ENCODE data around the gene FBXL14. TPM values are rescaled to one million over a fixed set of nuclear protein-coding genes. Genes with fewer than 3 reads are reported as not detected.

FBXL14 gene
- polyA plus RNA-seq, 3 donors: 6.2 to 9.8 (median 7.2) TPM

DNA sequence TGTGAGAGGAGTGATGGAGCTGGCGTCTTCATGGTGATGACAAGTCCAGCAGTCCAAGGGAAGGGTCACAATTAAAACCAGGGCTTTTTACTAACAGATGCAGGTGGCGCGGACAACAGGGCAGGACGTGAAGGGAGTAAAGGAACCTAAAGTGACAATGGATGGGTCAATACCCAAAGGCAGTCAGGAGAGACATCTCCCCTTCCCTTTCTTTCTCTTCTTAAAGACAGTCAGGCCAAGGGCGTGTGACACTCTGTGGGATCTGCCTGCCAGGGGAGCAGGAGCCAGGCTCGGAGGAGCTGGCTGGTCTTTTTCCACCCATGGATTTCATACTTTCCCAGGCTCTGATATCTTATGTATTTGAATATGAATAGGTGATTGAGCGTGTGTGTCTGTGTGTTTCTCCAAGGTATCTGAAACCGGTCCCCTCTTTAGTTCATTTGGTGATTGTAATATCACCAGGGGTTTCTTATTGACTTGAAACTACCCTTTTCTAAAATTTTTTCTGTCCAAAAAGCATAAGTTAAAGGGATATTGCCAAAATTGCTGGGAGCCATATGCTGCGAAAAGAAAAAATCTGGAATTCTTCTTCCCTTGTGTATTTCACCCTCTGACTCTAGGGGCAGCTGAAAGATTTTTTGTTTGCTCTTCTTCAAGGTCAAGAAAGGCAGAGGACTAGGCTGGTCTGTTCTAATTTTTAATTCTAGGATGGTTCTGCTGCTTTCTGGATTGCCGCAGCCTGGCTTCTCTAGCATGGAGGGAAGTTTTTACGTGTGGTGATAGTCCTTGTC, 61.8 kb downstream of the FBXL14 start:
- H3K36me3 ChIP-seq (replicated peaks in 1 of 2; ENCODE audit: control insufficient read depth in 1 of 2, insufficient read depth in 2 of 2, low read length in 2 of 2): no peaks in the 10 kb centered on the region
- intact Hi-C loops (cut with micrococcal nuclease): no loop called here
- H3K4me1 ChIP-seq (ENCODE audit: control insufficient read depth in 1 of 2, insufficient read depth in 2 of 2, low read length in 2 of 2): peaks cover 10 to 26% of the 10 kb centered on the region in 2 donors
- peak overlapping the region in 1 of 3 experiments; percentile 44 for H3K4me3 ChIP-seq (replicated peaks in 1 of 3; ENCODE audit: low read depth in 2 of 3, low read length in 3 of 3)
- H3K9ac ChIP-seq (ENCODE audit: insufficient read depth, low read length, poor library complexity, severe bottlenecking): no peak overlapping the region
- H3K27ac Mint-ChIP-seq: no peak overlapping the region
- peaks cover 31% of the 10 kb centered on the region for H3K4me1 Mint-ChIP-seq
- H3K36me3 Mint-ChIP-seq: peaks cover 7 to 10% of the 10 kb centered on the region in 2 donors
- DNase-seq: no peak
- H3K9me3 ChIP-seq (replicated peaks in 1 of 2; ENCODE audit: control insufficient read depth in 1 of 2, insufficient read depth in 1 of 2, low read length in 2 of 2): peaks cover 0 to 34% of the 10 kb centered on the region in 2 donors
- peak overlapping the region; percentile 59 for H2AFZ ChIP-seq (ENCODE audit: insufficient read depth, low read depth, low read length, poor library complexity, severe bottlenecking)
- H3K27me3 Mint-ChIP-seq (ENCODE audit: low read depth in 3 of 3): peaks cover 78 to 90% (median 86%) of the 10 kb centered on the region in 3 donors
- 75% methylated on average over 5 of the region's 11 CpGs for WGBS (ENCODE audit: insufficient coverage)
- H3K79me2 ChIP-seq (ENCODE audit: insufficient read depth, low read length): no peaks in the 10 kb centered on the region
- no peak overlapping the region for H3K27ac ChIP-seq (ENCODE audit: low read depth in 1 of 2, low read length in 2 of 2)
- TF ChIP-seq, protein P1, sequence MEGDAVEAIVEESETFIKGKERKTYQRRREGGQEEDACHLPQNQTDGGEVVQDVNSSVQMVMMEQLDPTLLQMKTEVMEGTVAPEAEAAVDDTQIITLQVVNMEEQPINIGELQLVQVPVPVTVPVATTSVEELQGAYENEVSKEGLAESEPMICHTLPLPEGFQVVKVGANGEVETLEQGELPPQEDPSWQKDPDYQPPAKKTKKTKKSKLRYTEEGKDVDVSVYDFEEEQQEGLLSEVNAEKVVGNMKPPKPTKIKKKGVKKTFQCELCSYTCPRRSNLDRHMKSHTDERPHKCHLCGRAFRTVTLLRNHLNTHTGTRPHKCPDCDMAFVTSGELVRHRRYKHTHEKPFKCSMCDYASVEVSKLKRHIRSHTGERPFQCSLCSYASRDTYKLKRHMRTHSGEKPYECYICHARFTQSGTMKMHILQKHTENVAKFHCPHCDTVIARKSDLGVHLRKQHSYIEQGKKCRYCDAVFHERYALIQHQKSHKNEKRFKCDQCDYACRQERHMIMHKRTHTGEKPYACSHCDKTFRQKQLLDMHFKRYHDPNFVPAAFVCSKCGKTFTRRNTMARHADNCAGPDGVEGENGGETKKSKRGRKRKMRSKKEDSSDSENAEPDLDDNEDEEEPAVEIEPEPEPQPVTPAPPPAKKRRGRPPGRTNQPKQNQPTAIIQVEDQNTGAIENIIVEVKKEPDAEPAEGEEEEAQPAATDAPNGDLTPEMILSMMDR (IDR thresholded peaks at IDR 0.05): no peak
- H3K4me3 Mint-ChIP-seq: peak overlapping the region; percentile 63 to 86
- peak overlapping the region; percentile 39 for H3K4me2 ChIP-seq (replicated peaks; ENCODE audit: extremely low read depth, low read length, poor library complexity, severe bottlenecking)
- peaks cover 0 to 21% (median 14%) of the 10 kb centered on the region in 7 donors for H3K9me3 Mint-ChIP-seq
- no peaks in the 10 kb centered on the region for H4K20me1 ChIP-seq (ENCODE audit: insufficient read depth, low read length)
- H3K27me3 ChIP-seq (ENCODE audit: control insufficient read depth in 2 of 2, insufficient read depth in 2 of 2, low read length in 2 of 2): peaks cover 69 to 89% of the 10 kb centered on the region in 2 donors

GRCh38 chr12:1531654-1532374, 62.6 kb downstream of the FBXL14 start:
- Histone ChIP-seq H3K4me3 (replicated peaks in 1 of 3; ENCODE audit: low read depth in 2 of 3, low read length in 3 of 3) (peak overlapping the region in 1 of 3 experiments; percentile 67), H3K27me3 (ENCODE audit: control insufficient read depth in 2 of 2, insufficient read depth in 2 of 2, low read length in 2 of 2) (peaks cover 63 to 88% of the 10 kb centered on the region in 2 donors), H3K36me3 (replicated peaks in 1 of 2; ENCODE audit: control insufficient read depth in 1 of 2, insufficient read depth in 2 of 2, low read length in 2 of 2) (no peaks in the 10 kb centered on the region), H3K4me1 (ENCODE audit: control insufficient read depth in 1 of 2, insufficient read depth in 2 of 2, low read length in 2 of 2) (peaks cover 10 to 26% of the 10 kb centered on the region in 2 donors), H4K20me1 (ENCODE audit: insufficient read depth, low read length) (no peaks in the 10 kb centered on the region), H3K4me2 (replicated peaks; ENCODE audit: extremely low read depth, low read length, poor library complexity, severe bottlenecking) (peak overlapping the region; percentile 76), H2AFZ (ENCODE audit: insufficient read depth, low read depth, low read length, poor library complexity, severe bottlenecking) (peak overlapping the region; percentile 67), H3K9ac (ENCODE audit: insufficient read depth, low read length, poor library complexity, severe bottlenecking) (no peak overlapping the region), H3K9me3 (replicated peaks in 1 of 2; ENCODE audit: control insufficient read depth in 1 of 2, insufficient read depth in 1 of 2, low read length in 2 of 2) (peaks cover 0 to 34% of the 10 kb centered on the region in 2 donors), H3K79me2 (ENCODE audit: insufficient read depth, low read length) (no peaks in the 10 kb centered on the region), H3K27ac (ENCODE audit: low read depth in 1 of 2, low read length in 2 of 2) (no peak overlapping the region)
- peak overlapping the region; percentile 73 to 86 for H3K4me3 Mint-ChIP-seq
- H3K4me1 Mint-ChIP-seq: peaks cover 31% of the 10 kb centered on the region
- 42% methylated on average over 16 of the region's 26 CpGs for WGBS (ENCODE audit: insufficient coverage)
- peaks cover 7 to 10% of the 10 kb centered on the region in 2 donors for H3K36me3 Mint-ChIP-seq
- TF ChIP-seq, protein P1 (IDR thresholded peaks at IDR 0.05): no peak
- intact Hi-C loops (cut with micrococcal nuclease): no loop called here
- no peak overlapping the region for H3K27ac Mint-ChIP-seq
- H3K27me3 Mint-ChIP-seq (ENCODE audit: low read depth in 3 of 3): peaks cover 80 to 92% (median 87%) of the 10 kb centered on the region in 3 donors
- peaks cover 0 to 21% (median 14%) of the 10 kb centered on the region in 7 donors for H3K9me3 Mint-ChIP-seq
- DNase-seq: no peak

Measured in CD14-positive monocyte (primary cell).